ENCODE data around the gene NFATC2.

GRCh38 chr20:51584737-51585136, 42.2 kb upstream of the NFATC2 start:
- TF ChIP-seq POLR2AphosphoS5 (IDR thresholded peaks at IDR 0.05; ENCODE audit: low read depth, low read length): no peak
- no peak for TF ChIP-seq EP300 (IDR thresholded peaks at IDR 0.05; ENCODE audit: borderline replicate concordance in 1 of 2, low read depth in 1 of 2, low read length in 1 of 2)
- TF ChIP-seq USF2 (IDR thresholded peaks at IDR 0.05; ENCODE audit: borderline replicate concordance, low read depth, low read length): no peak
- TF ChIP-seq CTCF (IDR thresholded peaks at IDR 0.05): no peak
- TF ChIP-seq USF1 (IDR thresholded peaks at IDR 0.05; ENCODE audit: borderline replicate concordance, low read depth): no peak
- TF ChIP-seq SIN3A (IDR thresholded peaks at IDR 0.05; ENCODE audit: borderline replicate concordance, low read depth, low read length): no peak
- no peak for TF ChIP-seq CHD2 (IDR thresholded peaks at IDR 0.05; ENCODE audit: low read length, partially characterized antibody)
- no peak for TF ChIP-seq REST (IDR thresholded peaks at IDR 0.05; ENCODE audit: low read depth, low read length)
- no peak for TF ChIP-seq NFIC (IDR thresholded peaks at IDR 0.05; ENCODE audit: borderline replicate concordance)
- TF ChIP-seq TEAD4 (IDR thresholded peaks at IDR 0.05; ENCODE audit: borderline replicate concordance, insufficient read depth): no peak
